Panc1 (cell line): ENCODE data around the gene USP12.

ENCODE experiments used
- CTCF ChIP-seq: fragments of 450-650 bp; IDR thresholded peaks from 2 replicates; pipeline ENCODE4 v1.5.1; 2017; ENCODE audit warnings: mild to moderate bottlenecking
- POLR2AphosphoS5 ChIP-seq: IDR thresholded peaks from 2 replicates; pipeline ENCODE4 v1.6.1; 2012; ENCODE audit warnings: mild to moderate bottlenecking, low read depth, low read length, moderate library complexity
- SIN3A ChIP-seq: IDR thresholded peaks from 2 replicates; pipeline ENCODE4 v1.6.1; 2012; ENCODE audit warnings: low read depth, mild to moderate bottlenecking, low read length, moderate library complexity, borderline replicate concordance; ENCODE audit not compliant: insufficient read depth
- TF ChIP-seq, protein P1 (sequence below), 2 experiments: IDR thresholded peaks; 2 replicates each; pipeline ENCODE4 v1.6.1; 2011 to 2012; ENCODE audit warnings: low read depth in 2 of 2, control low read depth in 1 of 2, low read length in 1 of 2, mild to moderate bottlenecking in 1 of 2, moderate library complexity in 1 of 2; ENCODE audit not compliant: insufficient read depth in 1 of 2

DNA sequence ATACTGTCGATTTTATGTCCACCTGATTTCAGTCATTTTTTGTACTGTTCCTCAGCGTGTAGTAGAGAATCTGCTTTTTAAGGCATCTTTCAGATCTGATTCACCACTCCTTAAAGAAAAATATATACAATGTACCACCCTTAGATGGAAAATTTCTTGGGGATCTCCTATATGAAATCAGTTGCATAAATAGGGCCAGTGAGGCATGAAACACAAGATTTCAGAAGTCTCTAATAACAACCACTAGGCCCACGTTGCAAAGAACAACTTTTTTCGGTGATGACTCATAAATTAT lies 1.4 kb downstream of the USP12 start:
- no peak for TF ChIP-seq CTCF
- TF ChIP-seq POLR2AphosphoS5: no peak
- TF ChIP-seq SIN3A: no peak
- TF ChIP-seq, protein P1, sequence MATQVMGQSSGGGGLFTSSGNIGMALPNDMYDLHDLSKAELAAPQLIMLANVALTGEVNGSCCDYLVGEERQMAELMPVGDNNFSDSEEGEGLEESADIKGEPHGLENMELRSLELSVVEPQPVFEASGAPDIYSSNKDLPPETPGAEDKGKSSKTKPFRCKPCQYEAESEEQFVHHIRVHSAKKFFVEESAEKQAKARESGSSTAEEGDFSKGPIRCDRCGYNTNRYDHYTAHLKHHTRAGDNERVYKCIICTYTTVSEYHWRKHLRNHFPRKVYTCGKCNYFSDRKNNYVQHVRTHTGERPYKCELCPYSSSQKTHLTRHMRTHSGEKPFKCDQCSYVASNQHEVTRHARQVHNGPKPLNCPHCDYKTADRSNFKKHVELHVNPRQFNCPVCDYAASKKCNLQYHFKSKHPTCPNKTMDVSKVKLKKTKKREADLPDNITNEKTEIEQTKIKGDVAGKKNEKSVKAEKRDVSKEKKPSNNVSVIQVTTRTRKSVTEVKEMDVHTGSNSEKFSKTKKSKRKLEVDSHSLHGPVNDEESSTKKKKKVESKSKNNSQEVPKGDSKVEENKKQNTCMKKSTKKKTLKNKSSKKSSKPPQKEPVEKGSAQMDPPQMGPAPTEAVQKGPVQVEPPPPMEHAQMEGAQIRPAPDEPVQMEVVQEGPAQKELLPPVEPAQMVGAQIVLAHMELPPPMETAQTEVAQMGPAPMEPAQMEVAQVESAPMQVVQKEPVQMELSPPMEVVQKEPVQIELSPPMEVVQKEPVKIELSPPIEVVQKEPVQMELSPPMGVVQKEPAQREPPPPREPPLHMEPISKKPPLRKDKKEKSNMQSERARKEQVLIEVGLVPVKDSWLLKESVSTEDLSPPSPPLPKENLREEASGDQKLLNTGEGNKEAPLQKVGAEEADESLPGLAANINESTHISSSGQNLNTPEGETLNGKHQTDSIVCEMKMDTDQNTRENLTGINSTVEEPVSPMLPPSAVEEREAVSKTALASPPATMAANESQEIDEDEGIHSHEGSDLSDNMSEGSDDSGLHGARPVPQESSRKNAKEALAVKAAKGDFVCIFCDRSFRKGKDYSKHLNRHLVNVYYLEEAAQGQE (IDR thresholded peaks at IDR 0.05; ENCODE audit: insufficient read depth in 1 of 2, low read depth in 2 of 2, low read length in 1 of 2): no peak
